CD14-positive monocyte (primary cell): ENCODE results near the gene PEX5. TPM values are rescaled to one million over a fixed set of nuclear protein-coding genes. Genes with fewer than 3 reads are reported as not detected.
"Not testable (repeated sequence)": the region's sequence is repeated elsewhere in the genome, so short reads cannot be mapped to it uniquely, and the experiment has no call there.

ENCODE experiments used
- DNase-seq, 3 donors: peaks; one replicate each; pipeline ENCODE4 v3.0.0-alpha.2; 2011 to 2022
- H2AFZ ChIP-seq: 2 replicates; pipeline ENCODE4 v1.6.0; 2012; ENCODE audit warnings: mild to moderate bottlenecking, low read depth, low read length, inconsistent platforms; ENCODE audit not compliant: insufficient read depth, poor library complexity, severe bottlenecking
- H3K27ac ChIP-seq, 2 donors: 1 replicate in 1 of 2; 2 replicates in 1 of 2; pipeline ENCODE4 v1.5.1; 2012 to 2013; ENCODE audit warnings: low read length in 2 of 2, control low read depth in 1 of 2, inconsistent platforms in 1 of 2, low read depth in 1 of 2, mild to moderate bottlenecking in 1 of 2
- H3K27me3 ChIP-seq, 2 donors: one replicate each; pipeline versions ENCODE4 v1.6.0 to v1.6.1; 2011 to 2013; ENCODE audit warnings: low read length in 2 of 2; ENCODE audit not compliant: control insufficient read depth in 2 of 2, insufficient read depth in 2 of 2
- H3K36me3 ChIP-seq, 2 donors: replicated peaks in 1 of 2; 1 replicate in 1 of 2; 2 replicates in 1 of 2; pipeline versions ENCODE4 v1.5.1 to v1.6.1; 2012 to 2013; ENCODE audit warnings: low read length in 2 of 2, control low read depth in 1 of 2, inconsistent platforms in 1 of 2, mild to moderate bottlenecking in 1 of 2; ENCODE audit not compliant: insufficient read depth in 2 of 2, control insufficient read depth in 1 of 2
- H3K4me1 ChIP-seq, 2 donors: 1 replicate in 1 of 2; 2 replicates in 1 of 2; pipeline versions ENCODE4 v1.5.1 to v1.6.1; 2012 to 2013; ENCODE audit warnings: low read length in 2 of 2, control low read depth in 1 of 2, inconsistent platforms in 1 of 2, mild to moderate bottlenecking in 1 of 2, moderate library complexity in 1 of 2; ENCODE audit not compliant: insufficient read depth in 2 of 2, control insufficient read depth in 1 of 2
- H3K4me2 ChIP-seq: replicated peaks from 2 replicates; pipeline ENCODE3; 2012; ENCODE audit warnings: low read length, moderate library complexity, mild to moderate bottlenecking; ENCODE audit not compliant: poor library complexity, severe bottlenecking; ENCODE audit errors: extremely low read depth
- H3K4me3 ChIP-seq, 3 experiments: fragments of 200-600 bp in 1 of 3; sonication (generic) in 1 of 3; replicated peaks in 1 of 3; 1 replicate in 2 of 3; 2 replicates in 1 of 3; pipeline ENCODE4 v1.5.1; 2011 to 2013; ENCODE audit warnings: low read length in 3 of 3, mild to moderate bottlenecking in 3 of 3, control low read depth in 2 of 3, low read depth in 2 of 3, inconsistent platforms in 1 of 3, moderate library complexity in 1 of 3
- H3K79me2 ChIP-seq: 2 replicates; pipeline ENCODE4 v1.6.0; 2012; ENCODE audit warnings: mild to moderate bottlenecking, control low read depth, inconsistent platforms, low read length, moderate library complexity; ENCODE audit not compliant: insufficient read depth
- H3K9ac ChIP-seq: 2 replicates; pipeline ENCODE4 v1.6.0; 2017; ENCODE audit warnings: low read length, mild to moderate bottlenecking; ENCODE audit not compliant: insufficient read depth, poor library complexity, severe bottlenecking
- H3K9me3 ChIP-seq, 2 donors: replicated peaks in 1 of 2; 1 replicate in 1 of 2; 2 replicates in 1 of 2; pipeline versions ENCODE4 v1.5.1 to v1.6.1; 2012 to 2013; ENCODE audit warnings: low read length in 2 of 2, control low read depth in 1 of 2; ENCODE audit not compliant: control insufficient read depth in 1 of 2, insufficient read depth in 1 of 2
- H4K20me1 ChIP-seq: 2 replicates; pipeline ENCODE4 v1.6.0; 2012; ENCODE audit warnings: mild to moderate bottlenecking, low read length, control low read depth, moderate library complexity; ENCODE audit not compliant: insufficient read depth
- H3K27ac Mint-ChIP-seq, 7 donors: one replicate each; pipeline ENCODE4 v1.8.0; 2020; ENCODE audit warnings: mild to moderate bottlenecking in 7 of 7, mixed read lengths in 7 of 7, moderate library complexity in 6 of 7, inconsistent platforms in 2 of 7
- H3K27me3 Mint-ChIP-seq, 3 donors: one replicate each; pipeline ENCODE4 v1.8.0; 2021 to 2022; ENCODE audit warnings: low read depth in 3 of 3, mild to moderate bottlenecking in 3 of 3, mixed read lengths in 3 of 3, moderate library complexity in 3 of 3, inconsistent platforms in 1 of 3
- H3K36me3 Mint-ChIP-seq, 2 donors: one replicate each; pipeline ENCODE4 v1.8.0; 2020; ENCODE audit warnings: mixed read lengths in 2 of 2, inconsistent platforms in 1 of 2, mild to moderate bottlenecking in 1 of 2
- H3K4me1 Mint-ChIP-seq: one replicate; pipeline ENCODE4 v1.8.0; 2020; ENCODE audit warnings: mild to moderate bottlenecking, mixed read lengths
- H3K4me3 Mint-ChIP-seq, 2 donors: one replicate each; pipeline ENCODE4 v1.8.0; 2020; ENCODE audit warnings: mild to moderate bottlenecking in 2 of 2, mixed read lengths in 2 of 2, moderate library complexity in 1 of 2
- H3K9me3 Mint-ChIP-seq, 7 donors: one replicate each; pipeline ENCODE4 v1.8.0; 2020 to 2022; ENCODE audit warnings: mixed read lengths in 7 of 7, mild to moderate bottlenecking in 6 of 7, moderate library complexity in 6 of 7, inconsistent platforms in 2 of 7
- CTCF ChIP-seq: fragments of 200-600 bp; IDR thresholded peaks from one replicate; pipeline ENCODE4 v1.8.0; 2022; ENCODE audit warnings: antibody characterized with exemption, mild to moderate bottlenecking
- WGBS: methylation state at CpG from one replicate; pipeline ENCODE4 v1.1.5; 2013; ENCODE audit warnings: missing lambda C conversion rate; ENCODE audit not compliant: insufficient coverage; 5-methylcytosine and 5-hydroxymethylcytosine counted together
- intact Hi-C, 2 donors: fragments of 100-400 bp; cut with micrococcal nuclease; formaldehyde crosslinking; loops; one replicate each; pipeline versions ENCODE4 v1.15.0 to v1.15.1; 2023
- polyA plus RNA-seq, 3 donors: library from polyadenylated mRNA; depleted of rRNA in 1 of 3; unstranded in 2 of 3; stranded (reverse) in 1 of 3; fragments of 300-500 nt in 2 of 3; fragments of >200 nt in 1 of 3; fragmentation: Illumina TruSeq in 2 of 3; gene quantifications; 1 replicate in 2 of 3; 2 replicates in 1 of 3; pipeline ENCODE4 v1.2.3, GENCODE V29; 2012 to 2021

The PEX5 gene
- polyA plus RNA-seq, 3 donors = 4.3 to 11.3 (median 7.1) TPM

- Histone ChIP-seq H3K27ac (no peak overlapping the region), H3K9me3 (peaks cover 0 to 5% of the 10 kb centered on the region in 2 donors), H3K27me3 (no peaks in the 10 kb centered on the region), H3K9ac (no peak overlapping the region), H3K4me3 (no peak overlapping the region), H3K4me1 (no peaks in the 10 kb centered on the region), H3K36me3 (peaks cover 27 to 45% of the 10 kb centered on the region in 2 donors), H3K4me2 (no peak overlapping the region), H2AFZ (no peak overlapping the region), H4K20me1 (no peaks in the 10 kb centered on the region), H3K79me2 (no peaks in the 10 kb centered on the region)
- peaks cover 0 to 10% (median 3%) of the 10 kb centered on the region in 7 donors for H3K9me3 Mint-ChIP-seq
- peaks cover 0 to 2% (median 1%) of the 10 kb centered on the region in 3 donors for H3K27me3 Mint-ChIP-seq
- H3K4me3 Mint-ChIP-seq = no peak overlapping the region
- TF ChIP-seq CTCF = no peak
- no peak for DNase-seq
- no peak overlapping the region for H3K27ac Mint-ChIP-seq
- peaks cover 6% of the 10 kb centered on the region for H3K4me1 Mint-ChIP-seq
- intact Hi-C loops = no loop called here
- WGBS = 100% methylated on average over 1 of the region's 2 CpGs
- H3K36me3 Mint-ChIP-seq = peaks cover 41% of the 10 kb centered on the region in 2 donors
These were observed 23.2 kb downstream of the PEX5 start for GRCh38 chr12:7212678-7213077.

GRCh38 chr12:7213745-7214144 is 24.3 kb downstream of the PEX5 start:
- H3K4me1 ChIP-seq, H3K27ac Mint-ChIP-seq, H3K27ac ChIP-seq, H3K4me2 ChIP-seq, H3K9ac ChIP-seq, H2AFZ ChIP-seq, H3K9me3 Mint-ChIP-seq, H4K20me1 ChIP-seq, H3K4me3 ChIP-seq, intact Hi-C loops, H3K79me2 ChIP-seq, DNase-seq, H3K9me3 ChIP-seq, H3K4me1 Mint-ChIP-seq, H3K4me3 Mint-ChIP-seq, H3K27me3 Mint-ChIP-seq, H3K27me3 ChIP-seq: not testable (repeated sequence)
- peaks cover 16 to 35% of the 10 kb centered on the region in 2 donors for H3K36me3 ChIP-seq
- no CpG with 5 or more reads among the region's 2 CpGs for WGBS
- peaks cover 30 to 31% of the 10 kb centered on the region in 2 donors for H3K36me3 Mint-ChIP-seq
